ENCODE results near the gene CYP3A4. TPM values are rescaled to one million over a fixed set of nuclear protein-coding genes. Genes with fewer than 3 reads are reported as not detected.

Gene CYP3A4
- total and polyA plus RNA-seq, 2 of the 8 experiments (the other 6 are each of a cell fraction or from before 2014, with no cell fraction given), result not detected

- H3K27ac ChIP-seq (ENCODE audit: low read depth, low read length), result no peak overlapping the region
- H2AFZ ChIP-seq (ENCODE audit: low read length), result no peak overlapping the region
- H3K4ac ChIP-seq (replicated peaks; ENCODE audit: insufficient read length, low read depth, low read length), result no peak overlapping the region
- DNase-seq (ENCODE audit: low read depth in 1 of 2, low spot score in 2 of 2) (no peak), FAIRE-seq (peak; percentile 45)
- H3K56ac ChIP-seq (replicated peaks; ENCODE audit: insufficient read length, low read depth, low read length), result no peak overlapping the region
- no peak overlapping the region for H2BK15ac ChIP-seq (ENCODE audit: low read length)
- ChIA-PET CTCF (ENCODE audit: partially characterized antibody) (no interaction called here), POLR2A (ENCODE audit: partially characterized antibody) (no interaction called here)
- no peak overlapping the region for H3K18ac ChIP-seq (ENCODE audit: extremely low read depth, low read length)
- H4K5ac ChIP-seq (ENCODE audit: insufficient read length, low read depth, low read length), result no peak overlapping the region
- H3K23ac ChIP-seq (ENCODE audit: insufficient read length), result no peak overlapping the region
- 87% methylated on average over 7 of the region's 7 CpGs; no CpG with 5 or more reads in 1 of the 2 experiments for WGBS, 2 experiments (ENCODE audit: extremely low coverage in 1 of 2, insufficient coverage in 1 of 2, insufficient read length in 1 of 2, insufficient replicate concordance in 2 of 2, low coverage in 1 of 2, low lambda C conversion rate in 2 of 2, missing lambda C conversion rate in 1 of 2)
- no peak for TF ChIP-seq KDM4A (IDR thresholded peaks at IDR 0.05; ENCODE audit: low read depth, low read length, severe bottlenecking)
- TF ChIP-seq FOSL1 (IDR thresholded peaks at IDR 0.05; ENCODE audit: insufficient read depth, low read depth, low read length), result no peak
- no peak for TF ChIP-seq ZNF274 (IDR thresholded peaks at IDR 0.05; ENCODE audit: borderline replicate concordance, extremely low read depth, low read length)
- TF ChIP-seq CBX8 (IDR thresholded peaks at IDR 0.05; ENCODE audit: borderline replicate concordance, low read depth, low read length), result no peak
- TF ChIP-seq POU5F1 (IDR thresholded peaks at IDR 0.05; ENCODE audit: low read depth, low read length), result no peak
- TF ChIP-seq MAX (IDR thresholded peaks at IDR 0.05), result no peak
- no peaks in the 10 kb centered on the region for H3K79me2 ChIP-seq (ENCODE audit: control insufficient read depth in 1 of 2, insufficient read depth in 2 of 2, low read length in 2 of 2)
- no peak overlapping the region for H3K9ac ChIP-seq (replicated peaks in 1 of 4; ENCODE audit: extremely low read depth in 1 of 4, low read depth in 3 of 4, low read length in 3 of 4)
- no peak overlapping the region for H2BK12ac ChIP-seq (ENCODE audit: low read depth, low read length)
- H3K4me1 ChIP-seq (replicated peaks in 1 of 4; ENCODE audit: control insufficient read depth in 3 of 4, insufficient read depth in 4 of 4, low read length in 3 of 4), result no peaks in the 10 kb centered on the region
- H3K14ac ChIP-seq (ENCODE audit: insufficient read length), result no peak overlapping the region
- no peak overlapping the region for H2BK5ac ChIP-seq (ENCODE audit: low read depth, low read length)
- no peak overlapping the region for H2AK5ac ChIP-seq (ENCODE audit: low read depth, low read length)
- no peak overlapping the region for H4K8ac ChIP-seq (ENCODE audit: extremely low read depth, insufficient read depth, low read length)
- no peaks in the 10 kb centered on the region for H4K20me1 ChIP-seq (replicated peaks in 1 of 2; ENCODE audit: control insufficient read depth in 1 of 2, insufficient read depth in 2 of 2, low read length in 2 of 2)
- H3K79me1 ChIP-seq (ENCODE audit: low read depth, low read length), result no peaks in the 10 kb centered on the region
- H3K36me3 ChIP-seq (ENCODE audit: control insufficient read depth in 2 of 4, insufficient read depth in 4 of 4, low read length in 3 of 4), result no peaks in the 10 kb centered on the region
- H2BK120ac ChIP-seq (replicated peaks; ENCODE audit: low read depth, low read length), result no peak overlapping the region
- no peaks in the 10 kb centered on the region for H3K23me2 ChIP-seq (ENCODE audit: low read depth, low read length)
- no peaks in the 10 kb centered on the region for H3K9me3 ChIP-seq (ENCODE audit: insufficient read depth in 2 of 2, low read depth in 1 of 2, low read length in 1 of 2)
- H3K27me3 ChIP-seq (replicated peaks in 1 of 4; ENCODE audit: control insufficient read depth in 3 of 4, extremely low read depth in 1 of 4, insufficient read depth in 3 of 4, low read length in 3 of 4), result no peaks in the 10 kb centered on the region
- H3K4me2 ChIP-seq (ENCODE audit: insufficient read depth in 1 of 2, low read depth in 2 of 2, low read length in 2 of 2), result no peak overlapping the region
- no peak overlapping the region for H4K91ac ChIP-seq (replicated peaks; ENCODE audit: insufficient read length, low read length)
- no peak overlapping the region for H2BK20ac ChIP-seq (ENCODE audit: low read length)
- no peak overlapping the region for H3K4me3 ChIP-seq (ENCODE audit: extremely low read depth in 1 of 4, insufficient read depth in 2 of 4, low read depth in 3 of 4, low read length in 4 of 4)
Observed at GRCh38 chr7:99762680-99763327, 21.2 kb downstream of the CYP3A4 start.
